SKM-1 treated with dmso at 0.1 percent for 144 hours (cell line): ENCODE measurements around the gene NEO1.

Source experiments
- DNase-seq: peaks from one replicate; lab custom pipeline; 2025; ENCODE audit not compliant: unreplicated experiment; lab: John Stamatoyannopoulos, UW

Gene NEO1

DNA sequence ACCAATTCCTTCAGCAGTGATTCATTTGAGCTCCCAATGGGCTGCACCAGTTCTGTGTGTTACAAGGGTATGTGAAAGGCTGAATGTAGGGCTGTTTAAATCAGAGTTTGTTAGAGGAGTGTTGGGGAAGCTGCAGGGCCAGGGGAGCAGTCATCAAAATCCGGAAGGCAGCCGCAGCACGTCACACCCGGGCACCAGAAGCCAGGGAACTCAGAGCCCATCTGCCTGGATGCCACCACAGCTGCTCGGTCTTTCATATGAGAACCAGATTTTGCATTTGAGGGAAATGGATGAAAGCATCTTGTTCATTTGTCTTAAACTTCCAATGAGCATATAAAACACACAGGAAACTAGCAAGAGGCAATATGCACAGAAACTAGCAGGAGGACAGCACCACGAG, 24.2 kb upstream of the NEO1 start:
- no peak for DNase-seq

DNA sequence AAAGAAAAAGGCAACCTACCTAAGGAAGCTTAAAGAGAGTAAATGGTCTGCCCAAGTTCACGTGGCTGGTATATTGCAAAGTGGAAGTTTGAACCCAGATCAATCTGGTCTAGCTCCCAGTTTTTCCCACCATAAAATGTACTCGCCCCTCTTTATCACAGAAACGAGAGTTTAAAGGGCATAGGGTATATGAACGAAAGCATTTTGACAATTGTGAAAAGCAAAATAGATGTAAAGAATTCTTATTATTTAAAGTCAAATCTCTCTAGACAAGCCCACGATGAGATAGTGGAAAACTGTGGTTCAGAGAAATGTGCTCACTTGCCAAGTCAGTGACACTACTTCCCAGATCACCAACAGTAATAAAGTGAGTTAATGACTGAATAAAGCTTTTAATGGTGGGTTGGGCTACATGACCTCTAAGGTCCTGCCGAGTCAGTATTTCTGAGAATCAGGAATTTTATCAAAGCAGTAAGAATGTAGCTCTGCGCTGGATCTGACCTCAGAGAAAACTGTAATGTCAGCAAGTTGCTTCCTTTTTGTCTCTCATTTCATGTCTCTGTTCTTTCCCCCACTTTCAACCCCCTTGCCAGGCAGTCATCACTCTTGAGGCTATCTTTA, 23.3 kb upstream of the NEO1 start:
- DNase-seq, result no peak

DNA sequence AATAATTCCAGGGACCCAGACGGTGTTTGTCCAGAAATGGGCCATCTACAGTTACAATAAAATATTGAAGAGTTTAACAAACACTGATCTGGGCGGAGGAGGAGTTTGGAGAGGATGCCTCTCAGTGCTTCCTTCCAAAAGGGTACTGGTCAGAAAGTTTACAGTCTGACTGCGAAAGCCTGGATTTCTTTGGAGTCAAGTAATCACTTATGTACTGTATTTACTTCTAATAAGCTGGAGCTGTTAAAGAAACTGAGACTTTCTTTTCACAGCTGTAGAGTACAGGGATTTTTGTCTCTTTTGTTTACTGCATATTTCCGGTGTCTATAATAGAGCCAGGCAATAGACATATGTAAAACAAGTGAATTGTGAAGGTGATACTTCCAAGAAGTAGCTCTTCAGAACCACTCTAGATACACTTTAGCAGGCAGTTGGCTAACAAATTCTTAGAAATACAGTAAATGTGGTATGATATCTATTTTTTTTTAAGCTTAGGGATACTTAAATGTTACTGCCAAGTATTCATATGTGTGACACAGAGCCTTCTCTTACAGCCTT, 22.1 kb upstream of the NEO1 start:
- DNase-seq, result no peak

- no peak for DNase-seq
Observed at GRCh38 chr15:73031648-73032047, 20.6 kb upstream of the NEO1 start.

DNA sequence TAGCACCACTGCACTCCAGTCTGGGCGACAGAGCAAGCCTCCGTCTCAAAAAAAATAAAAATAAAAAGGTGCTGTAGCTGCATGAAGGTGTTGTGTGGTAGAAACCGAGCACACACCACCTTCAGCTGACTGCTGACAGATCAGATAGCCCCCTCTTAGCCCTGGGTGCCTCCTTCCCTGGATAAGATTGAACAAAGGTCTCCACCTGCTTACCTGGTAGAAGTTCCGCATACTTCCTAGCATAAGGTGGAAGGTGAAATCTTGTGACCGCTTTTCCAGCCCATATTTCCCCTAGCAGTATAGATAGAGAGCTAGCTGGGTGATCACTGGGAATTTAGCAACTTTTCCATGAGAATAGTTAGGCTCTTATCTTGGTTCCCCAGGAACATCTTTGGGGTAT, 18.7 kb upstream of the NEO1 start:
- no peak for DNase-seq

GRCh38 chr15:73034221-73034620, 18.0 kb upstream of the NEO1 start:
- no peak for DNase-seq

GRCh38 chr15:73035221-73035620, 17.0 kb upstream of the NEO1 start:
- DNase-seq, result no peak

- DNase-seq, result no peak
Observed at GRCh38 chr15:73038220-73038619, 14.0 kb upstream of the NEO1 start.

DNA sequence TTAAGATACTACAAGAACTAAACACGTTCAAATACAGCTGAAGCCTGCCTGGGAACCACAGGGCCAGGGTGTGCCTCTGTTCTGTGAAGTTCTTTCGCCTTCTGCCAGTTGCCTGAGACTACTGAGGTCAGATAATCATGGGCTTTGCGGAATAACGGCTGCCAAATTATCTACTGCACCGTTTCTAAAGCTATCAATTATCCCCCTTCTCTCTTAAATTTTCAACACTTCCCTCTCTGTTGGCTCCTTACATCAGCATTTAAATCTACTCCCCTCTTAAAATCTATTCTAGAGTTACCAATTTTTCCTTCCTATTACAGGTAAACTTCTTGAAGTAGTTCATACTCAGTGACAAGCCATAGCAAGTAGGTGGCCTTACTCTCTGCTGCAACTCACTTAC, 6.2 kb upstream of the NEO1 start:
- DNase-seq, result no peak

- DNase-seq, result no peak
Observed at GRCh38 chr15:73047882-73048281, 4.4 kb upstream of the NEO1 start.

DNA sequence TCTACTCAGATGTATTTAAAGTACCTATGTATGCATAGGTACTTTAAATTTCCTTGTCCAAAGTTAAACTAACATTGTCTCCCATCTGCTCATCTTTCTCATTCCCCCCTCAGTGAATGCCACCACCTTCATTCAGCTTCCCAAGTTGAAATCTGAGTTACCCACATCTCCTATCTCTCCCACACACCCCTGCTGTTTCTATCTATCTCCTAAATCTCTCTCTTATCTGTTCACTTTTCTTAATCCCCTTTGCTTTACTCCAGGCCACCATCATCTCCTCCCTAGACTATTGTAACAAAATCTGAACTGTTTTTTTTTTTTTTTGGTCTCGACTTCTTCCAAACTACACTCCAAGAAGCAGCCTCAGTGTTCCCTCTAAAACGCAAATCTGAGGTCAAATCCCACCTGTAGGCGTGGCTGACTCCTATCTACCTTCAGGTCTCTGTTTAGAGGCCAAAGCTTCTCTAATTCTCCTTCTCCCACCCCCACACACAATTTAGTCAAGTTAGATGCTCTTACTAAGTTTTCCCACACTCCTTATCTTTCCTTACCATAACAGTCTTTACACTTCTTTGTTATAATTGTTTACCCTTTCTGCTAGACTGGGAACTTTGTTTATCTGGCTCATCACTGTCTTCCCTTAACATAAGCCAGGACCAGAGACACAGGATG, 3.5 kb upstream of the NEO1 start:
- DNase-seq, result no peak

DNA sequence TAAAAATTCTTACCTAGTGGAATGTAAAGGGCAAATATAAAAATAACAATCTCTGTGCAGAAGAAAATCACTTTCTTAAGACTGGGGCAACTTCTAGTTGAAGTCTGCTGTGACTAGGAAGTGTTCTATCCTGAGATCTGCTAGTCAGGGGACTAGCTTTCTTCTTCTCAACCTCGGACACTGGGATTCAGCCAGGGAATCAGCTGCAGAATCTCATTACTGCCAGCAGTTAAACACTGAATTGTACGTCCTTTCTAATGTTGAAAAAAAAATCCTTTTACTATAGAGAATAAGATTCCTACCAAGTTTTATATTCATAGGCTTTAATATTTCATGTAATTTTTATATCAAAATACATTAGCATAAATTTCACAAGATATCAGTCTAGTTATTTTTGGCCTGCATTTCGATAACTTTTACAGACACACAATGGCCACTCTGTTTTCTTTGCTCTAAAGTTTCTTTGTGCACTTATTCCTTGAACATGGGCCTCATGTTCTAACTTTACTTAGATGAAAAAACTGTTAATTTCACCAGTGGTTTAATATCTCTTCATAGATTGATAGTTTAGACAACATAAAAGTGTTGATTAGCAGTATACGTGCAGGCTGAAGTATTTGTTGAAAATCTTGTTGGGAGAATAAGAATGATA, 2.6 kb upstream of the NEO1 start:
- DNase-seq, result no peak

GRCh38 chr15:73050561-73051295, 1.5 kb upstream of the NEO1 start:
- no peak for DNase-seq

- DNase-seq, result no peak
Observed at GRCh38 chr15:73051391-73051806, 864 bp upstream of the NEO1 start.

DNA sequence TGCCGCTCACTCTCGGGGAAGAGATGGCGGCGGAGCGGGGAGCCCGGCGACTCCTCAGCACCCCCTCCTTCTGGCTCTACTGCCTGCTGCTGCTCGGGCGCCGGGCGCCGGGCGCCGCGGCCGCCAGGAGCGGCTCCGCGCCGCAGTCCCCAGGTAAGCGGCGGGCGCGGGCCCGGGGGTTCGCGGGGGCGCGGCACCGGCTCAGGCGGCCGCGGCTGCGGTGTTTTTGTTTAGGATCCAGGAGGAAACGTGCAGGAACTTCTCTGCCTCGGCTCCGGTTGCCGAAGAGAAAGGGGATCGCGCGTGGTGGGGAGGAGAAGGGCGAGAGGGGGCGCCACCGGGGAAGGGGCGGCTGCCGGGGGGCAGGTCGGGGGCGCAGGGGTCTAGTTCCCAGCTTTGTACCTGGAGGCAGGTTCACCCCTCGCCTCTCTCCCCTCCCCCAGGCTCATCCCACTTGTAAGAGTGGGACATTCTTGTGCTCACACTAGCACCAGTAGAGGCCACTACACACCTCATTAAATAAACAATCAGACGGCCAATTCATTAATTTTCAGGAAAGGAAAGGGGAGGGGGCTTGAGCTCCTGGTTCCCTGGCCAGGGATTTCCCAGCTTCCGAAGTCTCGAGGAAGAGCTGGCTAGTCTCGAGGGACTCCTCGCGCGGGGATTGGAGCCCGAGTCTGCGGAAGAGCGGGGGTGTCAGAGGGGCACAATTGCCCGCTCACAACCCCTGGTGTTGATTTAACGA, 562 bp downstream of the NEO1 start:
- DNase-seq, result no peak

DNA sequence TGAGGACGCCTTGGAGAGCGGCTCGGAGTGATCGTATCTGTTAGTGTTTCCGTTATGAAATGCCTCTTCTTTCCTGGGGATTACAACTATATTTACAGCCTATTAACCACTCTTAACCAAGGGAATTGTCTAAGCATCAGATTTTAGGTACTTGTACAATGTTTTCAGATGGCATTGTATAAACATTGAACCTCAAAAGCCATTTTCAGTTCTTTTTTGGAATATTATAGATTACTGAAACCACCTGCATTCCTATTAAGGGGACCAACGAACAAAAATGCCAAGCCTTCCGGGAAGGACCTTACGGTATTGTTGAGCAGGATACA, 1.1 kb downstream of the NEO1 start:
- no peak for DNase-seq

DNA sequence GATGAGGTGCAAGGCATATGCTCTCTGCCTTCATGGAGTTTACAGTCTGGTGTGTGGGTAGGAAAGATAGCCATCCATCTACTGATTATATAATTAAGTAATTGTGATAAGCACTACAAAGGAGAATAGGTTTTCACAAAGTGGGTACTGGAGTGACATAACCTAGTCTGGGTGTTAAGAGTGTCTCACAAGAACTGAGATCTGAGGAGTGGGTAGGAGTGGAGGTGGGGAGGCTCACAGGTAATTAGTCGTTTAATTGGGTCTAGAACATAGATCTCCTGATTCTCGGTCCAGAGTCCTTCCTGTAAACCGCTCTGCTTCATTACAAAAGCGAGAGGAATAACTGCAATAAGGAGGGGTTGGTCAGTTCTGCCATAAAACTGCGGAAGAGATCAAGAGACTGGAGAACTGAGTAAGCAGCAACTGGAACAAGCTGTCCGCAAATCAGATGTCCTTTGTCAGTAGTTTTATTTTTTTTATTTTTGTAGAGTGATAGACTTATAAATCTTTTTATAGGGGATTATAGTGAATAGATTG, 2.2 kb downstream of the NEO1 start:
- DNase-seq, result no peak

GRCh38 chr15:73056460-73056859, 4.2 kb downstream of the NEO1 start:
- DNase-seq, result no peak

- DNase-seq, result no peak
Observed at GRCh38 chr15:73058437-73058836, 6.2 kb downstream of the NEO1 start.

GRCh38 chr15:73065114-73065513, 12.9 kb downstream of the NEO1 start:
- no peak for DNase-seq

GRCh38 chr15:73069109-73069508, 16.8 kb downstream of the NEO1 start:
- no peak for DNase-seq
